ENCODE results near the gene CACNA2D1. TPM values are rescaled to one million over a fixed set of nuclear protein-coding genes. Genes with fewer than 3 reads are reported as not detected.

Gene CACNA2D1
- total RNA-seq, 1 donor from 2014 or later, result 20.7 TPM

- Mint-ChIP-seq H3K36me3 (ENCODE audit: low read depth, unreplicated experiment) (no peaks in the 10 kb centered on the region), H3K27ac (ENCODE audit: unreplicated experiment) (no peak overlapping the region), H3K27me3 (ENCODE audit: unreplicated experiment) (peaks cover 1% of the 10 kb centered on the region), H3K4me3 (ENCODE audit: unreplicated experiment) (no peak overlapping the region), H3K4me1 (ENCODE audit: unreplicated experiment) (peaks cover 2% of the 10 kb centered on the region), H3K9me3 (ENCODE audit: unreplicated experiment) (no peaks in the 10 kb centered on the region)
- no peak for DNase-seq (ENCODE audit: low spot score)
- TF ChIP-seq CTCF (IDR thresholded peaks at IDR 0.05; ENCODE audit: unreplicated experiment), result no peak
These were observed 185.4 kb downstream of the CACNA2D1 start for GRCh38 chr7:82258181-82258580.

GRCh38 chr7:82257118-82257695, 186.4 kb downstream of the CACNA2D1 start:
- Mint-ChIP-seq H3K27me3 (ENCODE audit: unreplicated experiment) (peaks cover 1% of the 10 kb centered on the region), H3K4me1 (ENCODE audit: unreplicated experiment) (peaks cover 2% of the 10 kb centered on the region), H3K9me3 (ENCODE audit: unreplicated experiment) (no peaks in the 10 kb centered on the region), H3K36me3 (ENCODE audit: low read depth, unreplicated experiment) (no peaks in the 10 kb centered on the region), H3K4me3 (ENCODE audit: unreplicated experiment) (no peak overlapping the region), H3K27ac (ENCODE audit: unreplicated experiment) (no peak overlapping the region)
- no peak for TF ChIP-seq CTCF (IDR thresholded peaks at IDR 0.05; ENCODE audit: unreplicated experiment)
- no peak for DNase-seq (ENCODE audit: low spot score)

- no peak for TF ChIP-seq CTCF (IDR thresholded peaks at IDR 0.05; ENCODE audit: unreplicated experiment)
- Mint-ChIP-seq H3K36me3 (ENCODE audit: low read depth, unreplicated experiment) (no peaks in the 10 kb centered on the region), H3K27me3 (ENCODE audit: unreplicated experiment) (no peaks in the 10 kb centered on the region), H3K9me3 (ENCODE audit: unreplicated experiment) (no peaks in the 10 kb centered on the region), H3K27ac (ENCODE audit: unreplicated experiment) (no peak overlapping the region), H3K4me3 (ENCODE audit: unreplicated experiment) (no peak overlapping the region), H3K4me1 (ENCODE audit: unreplicated experiment) (peaks cover 2% of the 10 kb centered on the region)
- DNase-seq (ENCODE audit: low spot score), result no peak
These were observed 187.9 kb downstream of the CACNA2D1 start for GRCh38 chr7:82255706-82256105.

- Mint-ChIP-seq H3K4me1 (ENCODE audit: unreplicated experiment) (peaks cover 2% of the 10 kb centered on the region), H3K4me3 (ENCODE audit: unreplicated experiment) (no peak overlapping the region), H3K36me3 (ENCODE audit: low read depth, unreplicated experiment) (no peaks in the 10 kb centered on the region), H3K9me3 (ENCODE audit: unreplicated experiment) (no peaks in the 10 kb centered on the region), H3K27me3 (ENCODE audit: unreplicated experiment) (no peaks in the 10 kb centered on the region), H3K27ac (ENCODE audit: unreplicated experiment) (no peak overlapping the region)
- TF ChIP-seq CTCF (IDR thresholded peaks at IDR 0.05; ENCODE audit: unreplicated experiment), result no peak
- no peak for DNase-seq (ENCODE audit: low spot score)
These were observed 193.0 kb downstream of the CACNA2D1 start for GRCh38 chr7:82250598-82250997.

GRCh38 chr7:82249979-82250378, 193.6 kb downstream of the CACNA2D1 start:
- DNase-seq (ENCODE audit: low spot score), result no peak
- Mint-ChIP-seq H3K36me3 (ENCODE audit: low read depth, unreplicated experiment) (no peaks in the 10 kb centered on the region), H3K9me3 (ENCODE audit: unreplicated experiment) (no peaks in the 10 kb centered on the region), H3K27me3 (ENCODE audit: unreplicated experiment) (no peaks in the 10 kb centered on the region), H3K27ac (ENCODE audit: unreplicated experiment) (no peak overlapping the region), H3K4me1 (ENCODE audit: unreplicated experiment) (peaks cover under 1% of the 10 kb centered on the region), H3K4me3 (ENCODE audit: unreplicated experiment) (no peak overlapping the region)
- TF ChIP-seq CTCF (IDR thresholded peaks at IDR 0.05; ENCODE audit: unreplicated experiment), result no peak

All from endothelial cell (in vitro differentiated cells).